ENCODE data around the gene CATSPERD.
"Not testable (repeated sequence)": the region's sequence is repeated elsewhere in the genome, so short reads cannot be mapped to it uniquely, and the experiment has no call there.

The CATSPERD gene

GRCh38 chr19:5718037-5718578, 2.3 kb upstream of the CATSPERD start:
- Mint-ChIP-seq H3K9me3 (no peaks in the 10 kb centered on the region), H3K27me3 (ENCODE audit: low read depth) (no peaks in the 10 kb centered on the region), H3K27ac (peak overlapping the region; percentile 92), H3K4me3 (peak overlapping the region; percentile 92), H3K4me1 (ENCODE audit: low read depth) (peaks cover 21% of the 10 kb centered on the region), H3K36me3 (ENCODE audit: low read depth) (peaks cover 26% of the 10 kb centered on the region)
- peak; percentile 56 for DNase-seq (ENCODE audit: low spot score)

- Mint-ChIP-seq H3K27ac (peak overlapping the region; percentile 92), H3K4me1 (ENCODE audit: low read depth) (peaks cover 21% of the 10 kb centered on the region), H3K27me3 (ENCODE audit: low read depth) (no peaks in the 10 kb centered on the region), H3K4me3 (peak overlapping the region; percentile 92), H3K9me3 (no peaks in the 10 kb centered on the region), H3K36me3 (ENCODE audit: low read depth) (peaks cover 22% of the 10 kb centered on the region)
- DNase-seq (ENCODE audit: low spot score): peak; percentile 71
These were observed 1.7 kb upstream of the CATSPERD start for GRCh38 chr19:5718579-5719273.

- Mint-ChIP-seq H3K36me3 (ENCODE audit: low read depth) (peaks cover 17% of the 10 kb centered on the region), H3K9me3 (no peaks in the 10 kb centered on the region), H3K27ac (peak overlapping the region; percentile 93), H3K4me3 (peak overlapping the region; percentile 92), H3K4me1 (ENCODE audit: low read depth) (peaks cover 21% of the 10 kb centered on the region), H3K27me3 (ENCODE audit: low read depth) (no peaks in the 10 kb centered on the region)
- peak; percentile 37 for DNase-seq (ENCODE audit: low spot score)
These were observed 1.0 kb upstream of the CATSPERD start for GRCh38 chr19:5719274-5719960.

GRCh38 chr19:5727453-5728050, 7.1 kb downstream of the CATSPERD start:
- Mint-ChIP-seq H3K9me3 (no peaks in the 10 kb centered on the region), H3K4me1 (ENCODE audit: low read depth) (no peaks in the 10 kb centered on the region), H3K27ac (no peak overlapping the region), H3K36me3 (ENCODE audit: low read depth) (no peaks in the 10 kb centered on the region), H3K4me3 (no peak overlapping the region), H3K27me3 (ENCODE audit: low read depth) (peaks cover 3% of the 10 kb centered on the region)
- DNase-seq (ENCODE audit: low spot score): no peak

- H3K9me3 Mint-ChIP-seq; DNase-seq (ENCODE audit: low spot score); H3K27me3 Mint-ChIP-seq (ENCODE audit: low read depth); H3K4me3 Mint-ChIP-seq; H3K4me1 Mint-ChIP-seq (ENCODE audit: low read depth); H3K36me3 Mint-ChIP-seq (ENCODE audit: low read depth); H3K27ac Mint-ChIP-seq: not testable (repeated sequence)
These were observed 12.7 kb downstream of the CATSPERD start for GRCh38 chr19:5733172-5733571.

GRCh38 chr19:5738423-5738822, 18.0 kb downstream of the CATSPERD start:
- no peaks in the 10 kb centered on the region for H3K36me3 Mint-ChIP-seq (ENCODE audit: low read depth)
- H3K4me1 Mint-ChIP-seq (ENCODE audit: low read depth): no peaks in the 10 kb centered on the region
- DNase-seq (ENCODE audit: low spot score): no peak
- H3K9me3 Mint-ChIP-seq: no peaks in the 10 kb centered on the region
- no peaks in the 10 kb centered on the region for H3K27me3 Mint-ChIP-seq (ENCODE audit: low read depth)
- no peak overlapping the region for H3K4me3 Mint-ChIP-seq
- H3K27ac Mint-ChIP-seq: no peak overlapping the region

GRCh38 chr19:5742051-5742450, 21.6 kb downstream of the CATSPERD start:
- no peak for DNase-seq (ENCODE audit: low spot score)
- H3K9me3 Mint-ChIP-seq: no peaks in the 10 kb centered on the region
- H3K27me3 Mint-ChIP-seq (ENCODE audit: low read depth): no peaks in the 10 kb centered on the region
- H3K27ac Mint-ChIP-seq: no peak overlapping the region
- no peaks in the 10 kb centered on the region for H3K36me3 Mint-ChIP-seq (ENCODE audit: low read depth)
- H3K4me1 Mint-ChIP-seq (ENCODE audit: low read depth): no peaks in the 10 kb centered on the region
- no peak overlapping the region for H3K4me3 Mint-ChIP-seq

- Mint-ChIP-seq H3K36me3 (ENCODE audit: low read depth) (no peaks in the 10 kb centered on the region), H3K9me3 (no peaks in the 10 kb centered on the region), H3K4me1 (ENCODE audit: low read depth) (no peaks in the 10 kb centered on the region), H3K27me3 (ENCODE audit: low read depth) (no peaks in the 10 kb centered on the region), H3K4me3 (no peak overlapping the region), H3K27ac (no peak overlapping the region)
- no peak for DNase-seq (ENCODE audit: low spot score)
These were observed 23.2 kb downstream of the CATSPERD start for GRCh38 chr19:5743630-5744029.

GRCh38 chr19:5744999-5745398, 24.6 kb downstream of the CATSPERD start:
- H3K36me3 Mint-ChIP-seq (ENCODE audit: low read depth); H3K27ac Mint-ChIP-seq; H3K4me3 Mint-ChIP-seq; DNase-seq (ENCODE audit: low spot score); H3K27me3 Mint-ChIP-seq (ENCODE audit: low read depth); H3K9me3 Mint-ChIP-seq; H3K4me1 Mint-ChIP-seq (ENCODE audit: low read depth): not testable (repeated sequence)

- DNase-seq (ENCODE audit: low spot score); H3K36me3 Mint-ChIP-seq (ENCODE audit: low read depth); H3K27ac Mint-ChIP-seq; H3K4me1 Mint-ChIP-seq (ENCODE audit: low read depth); H3K4me3 Mint-ChIP-seq; H3K9me3 Mint-ChIP-seq; H3K27me3 Mint-ChIP-seq (ENCODE audit: low read depth): not testable (repeated sequence)
These were observed 28.5 kb downstream of the CATSPERD start for GRCh38 chr19:5748920-5749319.

GRCh38 chr19:5749505-5749904, 29.1 kb downstream of the CATSPERD start:
- H3K9me3 Mint-ChIP-seq: no peaks in the 10 kb centered on the region
- H3K4me3 Mint-ChIP-seq: no peak overlapping the region
- no peaks in the 10 kb centered on the region for H3K36me3 Mint-ChIP-seq (ENCODE audit: low read depth)
- H3K4me1 Mint-ChIP-seq (ENCODE audit: low read depth): no peaks in the 10 kb centered on the region
- no peak for DNase-seq (ENCODE audit: low spot score)
- no peak overlapping the region for H3K27ac Mint-ChIP-seq
- H3K27me3 Mint-ChIP-seq (ENCODE audit: low read depth): no peaks in the 10 kb centered on the region

GRCh38 chr19:5751709-5752108, 31.3 kb downstream of the CATSPERD start:
- H3K36me3 Mint-ChIP-seq (ENCODE audit: low read depth): no peaks in the 10 kb centered on the region
- H3K27me3 Mint-ChIP-seq (ENCODE audit: low read depth): no peaks in the 10 kb centered on the region
- H3K27ac Mint-ChIP-seq: no peak overlapping the region
- H3K9me3 Mint-ChIP-seq: no peaks in the 10 kb centered on the region
- no peak for DNase-seq (ENCODE audit: low spot score)
- H3K4me3 Mint-ChIP-seq: no peak overlapping the region
- no peaks in the 10 kb centered on the region for H3K4me1 Mint-ChIP-seq (ENCODE audit: low read depth)

GRCh38 chr19:5753743-5754142, 33.3 kb downstream of the CATSPERD start:
- Mint-ChIP-seq H3K9me3 (no peaks in the 10 kb centered on the region), H3K36me3 (ENCODE audit: low read depth) (no peaks in the 10 kb centered on the region), H3K27me3 (ENCODE audit: low read depth) (no peaks in the 10 kb centered on the region), H3K27ac (no peak overlapping the region), H3K4me3 (no peak overlapping the region), H3K4me1 (ENCODE audit: low read depth) (no peaks in the 10 kb centered on the region)
- no peak for DNase-seq (ENCODE audit: low spot score)

- no peaks in the 10 kb centered on the region for H3K4me1 Mint-ChIP-seq (ENCODE audit: low read depth)
- no peaks in the 10 kb centered on the region for H3K36me3 Mint-ChIP-seq (ENCODE audit: low read depth)
- no peaks in the 10 kb centered on the region for H3K27me3 Mint-ChIP-seq (ENCODE audit: low read depth)
- H3K9me3 Mint-ChIP-seq: no peaks in the 10 kb centered on the region
- no peak for DNase-seq (ENCODE audit: low spot score)
- H3K4me3 Mint-ChIP-seq: no peak overlapping the region
- no peak overlapping the region for H3K27ac Mint-ChIP-seq
These were observed 42.3 kb downstream of the CATSPERD start for GRCh38 chr19:5762608-5763217.

Measured in T-helper 2 cell treated with Interferon-gamma antibody and Interleukin-4, amounts not matched to agents 5 μg/mL and 100 μg/mL, for 36 hours (primary cell).